Thyroid gland (tissue), 4 donors: ENCODE results near the gene CORO1C.

Source experiments
- CTCF ChIP-seq, 6 experiments: fragments of 200-600 bp in 3 of 6; fragments of 450-650 bp in 3 of 6; sonication (generic) in 3 of 6; IDR thresholded peaks; one replicate each; pipeline ENCODE4 v1.5.1; 2016 to 2019; ENCODE audit warnings: antibody characterized with exemption in 6 of 6, mild to moderate bottlenecking in 2 of 6, inconsistent platforms in 1 of 6, moderate library complexity in 1 of 6
- POLR2A ChIP-seq, 2 donors: fragments of 450-650 bp; IDR thresholded peaks; one replicate each; pipeline ENCODE4 v1.6.1; 2017; ENCODE audit warnings: antibody characterized with exemption in 2 of 2, mild to moderate bottlenecking in 2 of 2, moderate library complexity in 1 of 2

GRCh38 chr12:108696111-108696995 is 35.0 kb downstream of the CORO1C start:
- TF ChIP-seq CTCF (IDR thresholded peaks at IDR 0.05) (no peak), POLR2A (IDR thresholded peaks at IDR 0.05) (no peak)
